Spleen (tissue), 7 donors: ENCODE results near the gene ZNF862.

Experiments used
- CTCF ChIP-seq, 11 experiments: fragments of 200-600 bp in 7 of 11; fragments of 450-650 bp in 4 of 11; sonication (generic) in 4 of 11; IDR thresholded peaks in 8 of 11; conservative IDR thresholded peaks in 3 of 11; 1 replicate in 7 of 11; 2 replicates in 4 of 11; pipeline versions ENCODE4 v1.4.0 to v1.8.0; 2016 to 2021; ENCODE audit warnings: antibody characterized with exemption in 11 of 11, inconsistent platforms in 4 of 11, mild to moderate bottlenecking in 1 of 11
- POLR2A ChIP-seq, 3 donors: fragments of 450-650 bp; IDR thresholded peaks; one replicate each; pipeline ENCODE4 v1.5.1; 2017; ENCODE audit warnings: antibody characterized with exemption in 3 of 3, mild to moderate bottlenecking in 1 of 3
- donor health status: DM: no; HTN: no; CAD: no; lungs with moderate emphysema.
- donor health status: DM: no; HTN: no; CAD: no.
- donor health status: DM: no; HTN: no; CAD: no.

GRCh38 chr7:149813254-149814035 is 24.7 kb upstream of the ZNF862 start:
- TF ChIP-seq CTCF (IDR thresholded peaks at IDR 0.05 in 8 of 11, conservative IDR thresholded peaks at IDR 0.05 in 3 of 11), result no peak
- no peak for TF ChIP-seq POLR2A (IDR thresholded peaks at IDR 0.05)
